ENCODE results near the gene PLPP7. TPM values are rescaled to one million over a fixed set of nuclear protein-coding genes. Genes with fewer than 3 reads are reported as not detected.
"Not testable (repeated sequence)": the region's sequence is repeated elsewhere in the genome, so short reads cannot be mapped to it uniquely, and the experiment has no call there.

The PLPP7 gene
- total RNA-seq, 1 donor from 2014 or later: 5.5 TPM

- no peak for DNase-seq
Measured at GRCh38 chr9:131266266-131267229, 23.0 kb upstream of the PLPP7 start.

- DNase-seq: no peak
Measured at GRCh38 chr9:131270171-131271015, 19.1 kb upstream of the PLPP7 start.

- not testable (repeated sequence) for DNase-seq
Measured at GRCh38 chr9:131271016-131271273, 18.6 kb upstream of the PLPP7 start.

GRCh38 chr9:131271506-131271931 lies 18.0 kb upstream of the PLPP7 start:
- DNase-seq: peak; percentile 51

GRCh38 chr9:131272212-131272611 lies 17.3 kb upstream of the PLPP7 start:
- no peak for DNase-seq

GRCh38 chr9:131273146-131273855 lies 16.2 kb upstream of the PLPP7 start:
- DNase-seq: no peak

GRCh38 chr9:131273856-131274673 lies 15.5 kb upstream of the PLPP7 start:
- no peak for DNase-seq

GRCh38 chr9:131274674-131275331 lies 14.7 kb upstream of the PLPP7 start:
- DNase-seq: no peak

GRCh38 chr9:131275332-131276093 lies 14.0 kb upstream of the PLPP7 start:
- no peak for DNase-seq

- DNase-seq: no peak
Measured at GRCh38 chr9:131276094-131276888, 13.2 kb upstream of the PLPP7 start, which contains the start of gene FAM78A. FAM78A (minus strand) TSS chr9:131276510; CDS start chr9:131276179, 331 bp downstream.

- no peak for DNase-seq
Measured at GRCh38 chr9:131276891-131277286, 12.6 kb upstream of the PLPP7 start.

GRCh38 chr9:131277287-131277909 lies 12.1 kb upstream of the PLPP7 start:
- no peak for DNase-seq

GRCh38 chr9:131277910-131278701 lies 11.4 kb upstream of the PLPP7 start:
- peak; percentile 86 for DNase-seq

- DNase-seq: no peak
Measured at GRCh38 chr9:131278702-131279111, 10.8 kb upstream of the PLPP7 start.

GRCh38 chr9:131279196-131279862 lies 10.2 kb upstream of the PLPP7 start:
- DNase-seq: no peak

- peak; percentile 49 for DNase-seq
Measured at GRCh38 chr9:131279863-131280570, 9.5 kb upstream of the PLPP7 start.

- no peak for DNase-seq
Measured at GRCh38 chr9:131280660-131281059, 8.9 kb upstream of the PLPP7 start.
